Ramos (cell line): ENCODE measurements around the gene CCT6B.
"Not testable (repeated sequence)": the region's sequence is repeated elsewhere in the genome, so short reads cannot be mapped to it uniquely, and the experiment has no call there.

Experiments used
- in situ Hi-C: fragments of 300-500 bp; cut with MboI; formaldehyde crosslinking; loops from one replicate; pipeline ENCODE4 v1.14.3; 2022; ENCODE audit warnings: low sequenced_read_pairs; ENCODE audit not compliant: unreplicated experiment

Gene CCT6B

GRCh38 chr17:34980681-34981537, 19.6 kb upstream of the CCT6B start:
- in situ Hi-C loops = no loop called here

GRCh38 chr17:34980353-34980680, 19.1 kb upstream of the CCT6B start, which contains the start of gene LIG3:
LIG3 (plus strand) TSS chr17:34980512; CDS start chr17:34983006, 2,494 bp downstream.
- in situ Hi-C loops = no loop called here

GRCh38 chr17:34979650-34980352, 18.5 kb upstream of the CCT6B start:
- in situ Hi-C loops = no loop called here

GRCh38 chr17:34979153-34979552, 17.9 kb upstream of the CCT6B start:
- in situ Hi-C loops = no loop called here

- in situ Hi-C loops = no loop called here
Measured at GRCh38 chr17:34974794-34975785, 13.8 kb upstream of the CCT6B start.

- in situ Hi-C loops = no loop called here
Measured at GRCh38 chr17:34974179-34974578, 12.9 kb upstream of the CCT6B start.

- in situ Hi-C loops = no loop called here
Measured at GRCh38 chr17:34958438-34958837, 2.8 kb downstream of the CCT6B start.

GRCh38 chr17:34950780-34951179, 10.5 kb downstream of the CCT6B start:
- in situ Hi-C loops = not testable (repeated sequence)

- in situ Hi-C loops = no loop called here
Measured at GRCh38 chr17:34930283-34930682, 31.0 kb downstream of the CCT6B start.

GRCh38 chr17:34926661-34927060, 34.6 kb downstream of the CCT6B start:
- in situ Hi-C loops = no loop called here

GRCh38 chr17:34920676-34921075, 40.6 kb downstream of the CCT6B start:
- in situ Hi-C loops = no loop called here

GRCh38 chr17:34917381-34917780, 43.9 kb downstream of the CCT6B start:
- in situ Hi-C loops = no loop called here

- in situ Hi-C loops = no loop called here
Measured at GRCh38 chr17:34916120-34916519, 45.1 kb downstream of the CCT6B start.

GRCh38 chr17:34913001-34913400, 48.3 kb downstream of the CCT6B start:
- in situ Hi-C loops = no loop called here

- in situ Hi-C loops = no loop called here
Measured at GRCh38 chr17:34909040-34909439, 52.2 kb downstream of the CCT6B start.

- in situ Hi-C loops = no loop called here
Measured at GRCh38 chr17:34902831-34903547, 58.3 kb downstream of the CCT6B start.

GRCh38 chr17:34899643-34900291, 61.5 kb downstream of the CCT6B start:
- in situ Hi-C loops = no loop called here

GRCh38 chr17:34895383-34895782, 65.9 kb downstream of the CCT6B start:
- in situ Hi-C loops = no loop called here

GRCh38 chr17:34894964-34895363, 66.3 kb downstream of the CCT6B start:
- in situ Hi-C loops = no loop called here
